Spleen (tissue), 7 donors: ENCODE measurements around the gene CLEC11A.
"Not testable (repeated sequence)": the region's sequence is repeated elsewhere in the genome, so short reads cannot be mapped to it uniquely, and the experiment has no call there.

Experiments used
- POLR2A ChIP-seq, 3 donors: fragments of 450-650 bp; IDR thresholded peaks; one replicate each; pipeline ENCODE4 v1.5.1; 2017; ENCODE audit warnings: antibody characterized with exemption in 3 of 3, mild to moderate bottlenecking in 1 of 3
- POLR2AphosphoS5 ChIP-seq, 3 donors: sonication (generic); formaldehyde crosslinking; IDR thresholded peaks; one replicate each; pipeline ENCODE4 v1.5.1; 2017; ENCODE audit warnings: antibody characterized with exemption in 3 of 3
- TF ChIP-seq, protein P1 (sequence below), 11 experiments: fragments of 200-600 bp in 7 of 11; fragments of 450-650 bp in 4 of 11; sonication (generic) in 4 of 11; IDR thresholded peaks in 8 of 11; conservative IDR thresholded peaks in 3 of 11; 1 replicate in 7 of 11; 2 replicates in 4 of 11; pipeline versions ENCODE4 v1.4.0 to v1.8.0; 2016 to 2021; ENCODE audit warnings: antibody characterized with exemption in 11 of 11, inconsistent platforms in 4 of 11, mild to moderate bottlenecking in 1 of 11
- donor health status: DM: no; HTN: no; CAD: no; lungs with moderate emphysema.
- donor health status: DM: no; HTN: no; CAD: no.
- donor health status: DM: no; HTN: no; CAD: no.

DNA sequence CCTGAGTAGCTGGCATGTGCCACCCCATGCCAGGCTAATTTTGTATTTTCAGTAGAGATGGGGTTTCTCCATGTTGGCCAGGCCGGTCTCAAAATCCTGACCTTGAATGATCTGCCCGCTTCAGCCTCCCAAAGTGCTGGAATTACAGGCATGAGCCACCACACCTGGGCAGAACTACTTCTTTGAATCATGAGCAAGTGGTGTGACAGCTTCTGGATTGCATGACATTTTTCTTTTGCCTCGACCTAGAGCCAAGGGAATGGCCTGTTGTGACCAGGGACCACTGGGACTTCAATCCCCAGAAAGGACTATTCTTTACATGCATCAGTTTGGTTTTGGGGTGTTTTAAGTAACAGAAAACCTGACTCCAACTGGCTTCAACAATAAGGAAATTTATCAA is 49.7 kb downstream of the CLEC11A start:
- not testable (repeated sequence) for TF ChIP-seq POLR2A, POLR2AphosphoS5 (IDR thresholded peaks at IDR 0.05)
- TF ChIP-seq, protein P1, sequence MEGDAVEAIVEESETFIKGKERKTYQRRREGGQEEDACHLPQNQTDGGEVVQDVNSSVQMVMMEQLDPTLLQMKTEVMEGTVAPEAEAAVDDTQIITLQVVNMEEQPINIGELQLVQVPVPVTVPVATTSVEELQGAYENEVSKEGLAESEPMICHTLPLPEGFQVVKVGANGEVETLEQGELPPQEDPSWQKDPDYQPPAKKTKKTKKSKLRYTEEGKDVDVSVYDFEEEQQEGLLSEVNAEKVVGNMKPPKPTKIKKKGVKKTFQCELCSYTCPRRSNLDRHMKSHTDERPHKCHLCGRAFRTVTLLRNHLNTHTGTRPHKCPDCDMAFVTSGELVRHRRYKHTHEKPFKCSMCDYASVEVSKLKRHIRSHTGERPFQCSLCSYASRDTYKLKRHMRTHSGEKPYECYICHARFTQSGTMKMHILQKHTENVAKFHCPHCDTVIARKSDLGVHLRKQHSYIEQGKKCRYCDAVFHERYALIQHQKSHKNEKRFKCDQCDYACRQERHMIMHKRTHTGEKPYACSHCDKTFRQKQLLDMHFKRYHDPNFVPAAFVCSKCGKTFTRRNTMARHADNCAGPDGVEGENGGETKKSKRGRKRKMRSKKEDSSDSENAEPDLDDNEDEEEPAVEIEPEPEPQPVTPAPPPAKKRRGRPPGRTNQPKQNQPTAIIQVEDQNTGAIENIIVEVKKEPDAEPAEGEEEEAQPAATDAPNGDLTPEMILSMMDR (IDR thresholded peaks at IDR 0.05 in 8 of 11, conservative IDR thresholded peaks at IDR 0.05 in 3 of 11), result not testable (repeated sequence)
